ENCODE results near the gene ZNF396.

DNA sequence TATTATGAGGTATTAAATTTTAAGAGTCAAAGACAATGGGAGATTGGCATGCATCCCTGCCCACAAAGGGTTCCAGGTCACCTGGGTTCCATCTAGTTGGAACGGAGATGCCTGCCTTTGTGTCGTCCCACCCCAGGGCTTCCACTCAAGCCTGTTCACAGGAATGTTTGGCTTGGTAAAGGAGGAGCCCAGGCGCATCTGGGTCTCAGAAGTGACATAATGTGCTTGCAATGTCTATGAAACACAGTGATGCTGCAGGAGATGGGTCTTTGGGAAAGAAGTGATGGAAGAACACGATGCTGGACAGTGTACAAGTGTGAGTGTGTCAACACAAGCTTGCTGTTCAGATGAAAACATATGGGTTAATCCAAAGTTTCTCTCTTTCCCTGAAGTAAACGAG, 49.6 kb upstream of the ZNF396 start:
- TF ChIP-seq, protein P1, sequence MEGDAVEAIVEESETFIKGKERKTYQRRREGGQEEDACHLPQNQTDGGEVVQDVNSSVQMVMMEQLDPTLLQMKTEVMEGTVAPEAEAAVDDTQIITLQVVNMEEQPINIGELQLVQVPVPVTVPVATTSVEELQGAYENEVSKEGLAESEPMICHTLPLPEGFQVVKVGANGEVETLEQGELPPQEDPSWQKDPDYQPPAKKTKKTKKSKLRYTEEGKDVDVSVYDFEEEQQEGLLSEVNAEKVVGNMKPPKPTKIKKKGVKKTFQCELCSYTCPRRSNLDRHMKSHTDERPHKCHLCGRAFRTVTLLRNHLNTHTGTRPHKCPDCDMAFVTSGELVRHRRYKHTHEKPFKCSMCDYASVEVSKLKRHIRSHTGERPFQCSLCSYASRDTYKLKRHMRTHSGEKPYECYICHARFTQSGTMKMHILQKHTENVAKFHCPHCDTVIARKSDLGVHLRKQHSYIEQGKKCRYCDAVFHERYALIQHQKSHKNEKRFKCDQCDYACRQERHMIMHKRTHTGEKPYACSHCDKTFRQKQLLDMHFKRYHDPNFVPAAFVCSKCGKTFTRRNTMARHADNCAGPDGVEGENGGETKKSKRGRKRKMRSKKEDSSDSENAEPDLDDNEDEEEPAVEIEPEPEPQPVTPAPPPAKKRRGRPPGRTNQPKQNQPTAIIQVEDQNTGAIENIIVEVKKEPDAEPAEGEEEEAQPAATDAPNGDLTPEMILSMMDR (IDR thresholded peaks at IDR 0.05 in 8 of 11, conservative IDR thresholded peaks at IDR 0.05 in 3 of 11) = no peak
- TF ChIP-seq POLR2AphosphoS5 (IDR thresholded peaks at IDR 0.05) (no peak), POLR2A (IDR thresholded peaks at IDR 0.05) (no peak)

Data from spleen (tissue), 7 donors.